Ureter (tissue), 1 donor: ENCODE results near the gene SGPP1. TPM values are rescaled to one million over a fixed set of nuclear protein-coding genes. Genes with fewer than 3 reads are reported as not detected.
"Not testable (repeated sequence)": the region's sequence is repeated elsewhere in the genome, so short reads cannot be mapped to it uniquely, and the experiment has no call there.

Source experiments
- DNase-seq: peaks from one replicate; pipeline ENCODE4 v3.0.0-alpha.2; 2020; ENCODE audit warnings: low spot score
- total RNA-seq: library from RNA; stranded (reverse); gene quantifications from one replicate; pipeline ENCODE4 v1.2.4, GENCODE V29; 2023
- donor health status: DM: yes; HTN: yes; CAD: no.

Gene SGPP1
- total RNA-seq, 1 donor from 2014 or later = 14.5 TPM

DNA sequence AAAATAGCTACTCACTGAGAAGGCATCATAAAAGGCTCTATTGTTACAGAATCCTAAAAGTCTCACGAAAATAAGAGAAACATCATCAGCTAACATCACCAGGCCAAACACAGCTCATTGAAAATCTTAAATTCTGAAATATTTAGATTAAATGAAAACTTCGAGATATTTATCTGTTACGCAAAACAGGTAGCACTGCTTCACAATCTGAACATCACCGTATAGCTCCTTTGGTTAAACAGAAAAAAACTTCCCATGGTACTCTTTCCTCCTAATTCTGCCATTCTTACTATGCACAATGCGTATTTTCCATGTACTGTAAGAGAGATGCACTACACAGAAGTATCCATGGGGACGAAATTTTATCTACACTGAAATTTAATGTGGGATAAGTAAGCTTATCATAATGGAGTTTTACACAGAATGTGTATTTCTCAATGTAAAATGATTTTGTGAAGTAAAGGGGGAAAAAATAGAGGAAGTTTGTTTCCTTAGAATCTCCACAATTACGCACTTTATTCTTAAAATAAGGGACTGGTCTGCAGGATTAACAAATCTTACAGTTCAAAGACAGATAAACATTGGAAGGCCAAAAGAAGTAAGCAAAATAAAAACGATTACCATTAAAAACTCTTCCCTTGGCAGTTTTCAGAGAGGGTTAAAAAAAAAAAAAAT is 1.9 kb downstream of the SGPP1 start:
- no peak for DNase-seq

DNA sequence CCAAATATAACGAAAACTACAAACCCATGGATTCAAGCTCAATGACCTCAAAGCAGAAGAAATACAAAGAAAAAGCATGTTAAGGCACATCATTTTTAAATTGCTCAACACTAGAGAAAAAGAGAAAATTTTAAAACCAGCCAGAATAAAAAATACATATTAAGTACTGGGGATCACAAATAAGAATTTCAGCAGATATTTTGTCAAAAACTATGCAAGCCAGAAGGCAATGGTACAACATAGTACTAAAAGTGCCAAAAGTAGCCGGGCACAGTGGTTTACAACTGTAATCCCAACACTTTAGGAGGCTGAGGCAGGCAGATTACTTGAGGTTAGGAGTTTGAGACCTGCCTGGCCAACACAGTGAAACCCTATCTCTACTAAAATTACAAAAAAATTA is 10.2 kb downstream of the SGPP1 start:
- DNase-seq = no peak

DNA sequence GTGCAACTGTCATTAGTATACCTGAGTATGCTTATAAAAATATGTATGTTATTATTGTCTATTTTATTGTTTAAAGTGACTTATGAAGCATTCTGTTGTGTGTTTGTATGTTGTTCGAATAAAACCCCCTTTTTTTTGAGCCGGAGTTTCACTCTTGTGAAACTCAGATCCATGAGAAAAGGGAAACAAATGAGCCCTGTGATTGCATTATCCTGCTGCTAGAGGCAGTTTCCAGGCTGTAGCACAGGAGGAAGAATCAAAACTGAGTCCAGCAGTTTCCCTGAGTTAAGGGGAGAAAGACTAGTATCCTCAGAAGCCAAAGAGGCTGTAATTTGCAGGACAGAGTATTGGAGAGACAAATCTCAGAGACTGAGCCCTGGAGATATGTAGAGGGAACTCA is 12.5 kb downstream of the SGPP1 start:
- no peak for DNase-seq

DNA sequence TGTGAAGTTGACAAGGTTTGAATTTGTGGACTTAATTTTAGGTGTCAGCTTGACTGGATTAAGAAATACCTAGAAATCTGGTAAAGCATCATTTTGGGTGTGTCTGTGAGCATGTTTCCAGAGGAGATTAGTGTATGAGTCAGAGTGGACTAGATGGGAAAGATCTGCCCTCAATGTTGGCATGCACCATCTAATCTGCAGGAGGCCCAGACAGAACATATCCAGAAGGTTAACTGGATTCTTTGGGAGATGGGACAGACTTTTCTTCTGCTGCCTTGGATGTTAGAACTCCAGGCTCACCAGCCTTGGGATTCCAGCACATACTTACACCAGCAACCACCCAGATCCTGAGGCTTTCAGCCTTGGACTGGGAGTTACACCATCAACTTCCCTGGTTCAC is 14.1 kb downstream of the SGPP1 start:
- DNase-seq = no peak

DNA sequence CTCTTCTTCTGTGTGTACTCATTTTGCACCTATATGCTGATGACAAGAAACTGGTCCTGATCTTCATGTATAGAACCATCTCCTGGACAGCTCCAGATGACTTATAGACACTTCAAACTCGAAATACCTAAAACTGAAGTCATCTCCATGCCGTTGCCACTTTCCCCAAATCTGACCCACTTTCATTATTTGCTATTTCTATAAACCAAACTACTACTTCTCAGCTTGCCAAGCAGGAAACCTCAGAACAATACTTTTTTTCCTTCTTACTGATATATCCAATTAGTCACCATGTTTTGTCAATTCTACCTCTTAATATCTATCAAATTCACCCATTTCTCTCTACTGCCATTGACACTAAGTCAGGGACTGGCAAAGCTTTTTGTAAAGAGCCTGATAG is 14.8 kb downstream of the SGPP1 start:
- DNase-seq = no peak

DNA sequence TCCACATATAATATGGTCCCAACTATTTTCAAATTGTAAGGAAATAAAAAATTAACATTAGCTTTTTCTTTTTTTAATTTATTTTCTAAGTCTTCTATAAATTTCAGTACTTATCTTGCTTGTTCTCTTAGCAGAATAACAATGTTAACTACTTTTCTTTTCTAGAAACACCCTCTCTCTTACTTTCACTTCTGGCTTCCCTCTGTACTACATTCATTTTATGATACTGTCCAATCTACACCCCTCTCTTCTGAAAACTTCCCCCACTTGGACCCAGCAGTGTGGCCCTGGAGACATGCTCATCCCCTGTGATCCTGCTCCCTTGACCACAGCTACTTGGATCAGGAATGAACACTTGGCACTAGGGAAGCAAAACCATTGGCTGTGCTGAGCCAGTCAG is 15.7 kb downstream of the SGPP1 start:
- DNase-seq = no peak

DNA sequence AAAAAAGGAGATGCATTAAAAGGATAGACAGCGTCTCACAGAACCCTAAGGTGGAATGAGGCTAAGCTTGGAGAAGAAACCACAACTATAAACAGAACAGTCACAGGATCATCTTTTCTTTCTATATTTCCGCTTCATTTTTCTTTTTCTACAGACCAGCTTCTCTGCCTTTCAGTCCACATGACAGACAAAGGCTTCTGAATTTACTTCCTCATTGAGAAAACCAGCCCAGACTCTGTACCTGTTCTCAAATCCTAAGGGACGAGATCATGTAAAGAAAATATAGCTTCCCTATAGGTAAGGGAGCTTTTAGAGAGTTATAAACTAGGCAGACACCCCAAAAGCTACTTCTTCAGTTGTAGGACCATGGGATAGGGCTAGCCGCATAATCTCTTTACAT is 17.4 kb downstream of the SGPP1 start:
- no peak for DNase-seq

DNA sequence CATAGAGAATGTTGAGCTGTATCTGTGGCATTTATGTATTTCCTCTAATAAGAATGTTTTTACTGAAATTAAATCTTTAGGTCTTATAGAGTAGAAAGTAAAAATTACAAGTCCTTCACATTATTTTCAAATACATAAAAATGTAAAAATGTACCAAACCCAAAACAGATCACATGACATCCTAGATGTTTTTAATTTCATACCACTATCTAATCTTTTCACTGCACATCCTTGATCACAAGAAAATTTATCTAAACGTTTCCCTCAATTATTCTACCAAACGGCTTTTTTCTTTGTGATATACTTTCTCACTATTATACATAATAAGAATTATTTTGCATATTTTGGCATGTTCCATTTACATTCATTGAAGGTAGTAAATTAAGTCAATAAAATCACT is 18.3 kb downstream of the SGPP1 start:
- DNase-seq = no peak

DNA sequence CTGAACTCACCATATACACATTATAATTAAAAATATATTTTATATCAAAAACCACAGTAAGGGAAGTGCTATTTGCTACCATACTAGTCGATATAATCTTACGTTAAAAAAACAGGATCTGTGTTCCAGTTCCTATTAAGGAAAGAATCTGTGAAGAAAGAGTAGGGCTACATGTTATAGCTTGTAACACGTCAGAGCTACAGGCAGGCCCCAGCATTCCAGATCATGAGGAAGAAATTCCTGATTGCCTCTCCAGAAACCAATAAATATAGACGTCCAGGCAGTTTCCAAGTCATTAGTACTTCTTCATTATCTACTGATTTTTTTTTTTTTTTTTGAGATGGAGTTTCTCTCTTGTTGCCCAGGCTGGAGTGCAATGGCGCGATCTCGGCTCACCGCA is 20.6 kb downstream of the SGPP1 start:
- DNase-seq = no peak

DNA sequence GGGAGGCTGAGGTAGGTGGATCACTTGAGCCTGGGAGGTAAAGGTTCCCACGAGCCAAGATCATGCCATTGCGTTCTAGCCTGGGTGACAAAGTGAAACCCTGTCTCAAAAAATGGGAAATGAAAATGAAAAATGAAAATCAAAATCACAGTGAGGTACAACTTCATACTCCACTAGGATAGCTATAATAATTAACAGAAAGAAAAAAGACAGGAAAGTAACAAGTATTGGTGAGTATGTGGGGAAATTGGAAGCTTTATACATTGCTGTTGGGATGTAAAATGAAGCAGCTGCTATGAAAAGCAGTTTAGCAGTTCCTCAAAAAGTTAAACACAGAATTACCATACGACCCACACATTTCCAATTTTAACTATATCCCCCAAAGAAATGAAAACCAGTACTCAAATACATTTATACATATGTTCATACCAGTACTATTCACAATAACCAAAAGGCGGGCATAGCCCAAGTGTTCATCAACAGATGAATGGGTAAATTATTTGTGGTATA is 22.2 kb downstream of the SGPP1 start:
- no peak for DNase-seq

DNA sequence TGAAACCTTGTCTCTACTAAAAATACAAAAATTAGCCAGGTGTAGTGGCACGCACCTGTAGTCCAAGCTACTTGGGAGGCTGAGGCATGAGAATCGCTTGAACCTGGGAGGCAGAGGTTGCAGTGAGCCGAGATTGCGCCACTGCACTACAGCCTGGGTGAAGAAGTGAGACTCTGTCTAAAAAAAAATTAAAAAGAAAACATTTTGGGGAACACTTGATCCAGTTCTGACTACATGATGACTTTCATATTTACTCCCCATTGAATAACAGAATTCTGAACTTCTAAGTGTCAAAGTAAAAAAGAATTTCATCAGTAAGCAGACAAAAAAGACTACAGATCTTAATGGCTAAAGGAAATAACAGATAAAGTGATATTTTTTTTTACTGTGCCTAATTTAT is 25.3 kb downstream of the SGPP1 start:
- not testable (repeated sequence) for DNase-seq

DNA sequence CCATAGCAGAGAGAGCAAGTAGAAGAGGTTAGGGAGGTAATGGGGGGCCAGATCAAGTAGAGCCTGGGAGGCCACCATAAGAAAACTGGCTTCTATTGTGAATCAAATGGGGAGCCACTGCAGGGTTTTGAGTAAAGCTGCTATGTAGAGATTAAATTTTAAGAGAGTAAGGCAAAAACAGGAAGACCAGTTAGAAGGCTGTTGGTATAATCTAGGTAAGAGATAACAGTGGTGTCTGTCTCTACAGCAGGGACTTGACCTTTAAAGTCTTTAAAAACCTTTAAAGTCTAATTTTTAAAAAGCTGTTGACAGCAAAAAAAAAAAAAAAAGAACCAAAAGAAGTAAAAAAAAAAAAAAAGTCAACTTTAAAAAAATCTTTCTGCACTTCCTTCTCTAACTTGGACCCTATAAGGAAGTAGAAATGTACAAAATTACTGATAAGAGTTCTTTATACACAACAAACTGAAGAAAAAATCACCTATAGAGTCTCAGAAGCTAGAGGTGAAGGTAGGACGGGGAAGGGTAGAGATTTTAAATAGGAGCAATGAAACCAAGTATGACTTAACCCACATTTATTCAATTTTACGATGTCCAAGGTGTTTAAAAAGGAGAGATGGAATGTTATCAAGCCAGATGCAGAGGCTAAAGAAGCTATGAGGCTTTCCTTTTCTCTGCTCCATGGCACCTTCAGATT is 26.1 kb downstream of the SGPP1 start:
- DNase-seq = no peak

DNA sequence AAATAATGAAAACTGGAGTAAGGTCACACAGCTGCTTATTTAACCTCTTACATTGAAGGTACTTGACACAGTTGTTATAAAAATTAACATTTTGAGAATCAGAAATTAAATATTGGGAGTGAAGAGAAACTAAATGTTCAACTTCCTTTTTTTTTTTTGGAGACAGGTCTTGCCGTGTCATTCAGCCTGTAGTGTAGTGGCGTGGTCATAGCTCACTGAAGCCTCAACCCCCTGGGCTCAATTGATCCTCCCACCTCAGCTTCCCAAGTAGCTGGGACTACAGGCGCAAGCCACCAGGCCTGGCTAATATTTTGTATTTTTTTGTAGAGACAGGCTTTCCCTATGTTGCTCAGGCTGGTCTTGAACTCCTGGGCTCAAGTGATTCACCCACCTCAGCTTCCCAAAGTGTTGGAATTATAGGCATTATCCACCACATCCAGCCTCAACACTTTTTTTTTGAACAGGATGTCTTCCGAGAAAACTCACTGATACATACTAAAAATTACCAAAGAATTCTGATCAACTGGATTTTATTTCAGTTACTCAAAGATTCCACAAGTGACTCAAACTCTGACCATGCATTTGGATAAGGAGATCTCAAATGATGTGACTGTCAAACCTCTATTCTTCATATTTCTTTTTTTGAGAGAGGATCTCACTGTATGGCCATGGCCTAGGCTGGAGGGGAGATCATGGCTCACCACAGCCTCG is 35.4 kb downstream of the SGPP1 start:
- no peak for DNase-seq

DNA sequence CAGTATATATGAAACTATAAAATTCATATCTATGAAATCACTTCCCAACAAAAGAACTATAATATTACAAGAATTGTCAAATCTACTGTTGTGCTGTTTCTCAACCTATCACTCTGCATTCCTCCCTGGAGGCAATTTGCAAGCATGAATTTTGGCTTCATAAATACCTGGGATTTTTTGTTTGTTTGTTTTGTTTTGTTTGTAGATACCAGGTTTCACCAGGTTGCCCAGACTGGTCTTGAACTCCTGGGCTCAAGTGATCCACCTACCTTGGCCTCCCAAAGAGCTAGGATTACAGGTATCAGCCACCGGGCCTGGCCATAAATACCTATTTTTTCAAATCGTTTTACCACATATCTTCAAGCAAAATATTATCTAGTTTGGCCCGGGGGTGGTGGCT is 38.7 kb downstream of the SGPP1 start:
- DNase-seq = no peak

DNA sequence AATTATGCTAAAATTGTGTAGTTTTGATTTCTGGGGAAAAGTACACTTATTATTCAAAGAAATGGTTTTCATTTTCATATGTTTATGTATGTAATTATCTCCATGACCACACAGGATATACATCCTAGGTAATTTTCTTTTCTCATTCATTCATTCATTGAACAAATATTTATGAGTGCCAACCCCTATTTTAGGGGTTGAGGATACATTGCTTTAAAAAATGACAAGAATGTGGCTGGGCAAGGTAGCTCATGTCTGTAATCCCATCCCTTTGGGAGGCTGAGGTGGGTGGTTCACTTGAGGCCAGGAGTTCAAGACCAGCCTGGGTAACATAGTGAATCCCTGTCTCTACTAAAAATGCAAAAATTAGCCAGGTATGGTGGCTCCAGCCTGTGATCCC is 40.9 kb downstream of the SGPP1 start:
- DNase-seq = no peak

DNA sequence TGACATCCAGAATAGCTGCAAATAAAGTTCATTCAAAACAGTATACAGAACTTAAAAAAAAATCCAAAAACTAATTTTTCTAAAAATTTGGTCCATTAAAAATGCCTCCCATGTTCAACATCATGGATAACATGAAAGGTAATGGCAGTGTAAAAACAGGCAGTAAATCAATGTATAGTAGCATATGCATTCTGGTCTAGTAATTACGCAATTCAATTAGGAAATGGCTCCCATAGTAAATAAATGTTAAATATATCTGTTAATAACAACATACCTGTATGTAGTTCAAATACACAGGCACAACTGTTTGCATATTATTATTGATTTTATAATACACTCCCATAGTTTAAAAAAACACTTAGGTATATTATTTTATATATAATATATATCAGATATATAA is 42.5 kb downstream of the SGPP1 start:
- DNase-seq = no peak

DNA sequence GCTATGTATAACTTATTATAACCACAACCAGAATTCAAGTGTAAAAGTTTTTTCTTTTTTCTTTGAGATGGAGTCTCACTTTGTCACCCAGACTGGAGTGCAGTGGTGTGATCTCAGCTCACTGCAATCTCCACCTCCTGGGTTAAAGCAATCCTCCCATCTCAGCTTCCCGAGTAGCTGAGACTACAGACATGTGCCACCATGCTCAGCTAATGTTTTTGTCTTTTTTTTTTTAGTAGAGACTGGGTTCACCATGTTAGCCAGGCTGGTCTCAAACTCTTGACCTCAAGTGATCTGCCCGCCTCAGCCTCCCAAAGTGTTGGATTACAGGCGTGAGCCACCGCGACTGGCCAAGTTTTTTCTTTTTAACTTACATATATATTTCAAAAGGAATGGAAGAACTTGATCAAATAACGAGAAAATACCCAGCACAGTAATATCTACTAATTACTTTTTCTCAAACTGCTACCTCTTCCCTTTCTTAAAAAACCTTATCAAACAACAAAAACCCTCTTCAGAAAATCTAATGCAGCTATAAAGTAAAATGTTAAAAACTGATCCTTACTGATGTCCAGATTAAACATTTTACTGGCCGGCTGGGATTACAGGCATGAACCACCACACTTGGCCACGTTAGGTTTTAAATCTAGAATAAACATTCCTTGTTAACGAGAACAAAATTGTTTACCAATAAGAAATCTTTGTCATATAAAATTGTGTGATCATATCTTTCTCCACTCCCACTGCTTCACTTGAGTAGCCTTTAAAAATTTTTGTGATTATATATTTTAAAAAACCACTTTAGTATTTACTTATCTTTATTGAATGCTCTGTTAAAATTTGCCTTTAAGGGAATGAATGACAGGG is 44.9 kb downstream of the SGPP1 start:
- DNase-seq = no peak

DNA sequence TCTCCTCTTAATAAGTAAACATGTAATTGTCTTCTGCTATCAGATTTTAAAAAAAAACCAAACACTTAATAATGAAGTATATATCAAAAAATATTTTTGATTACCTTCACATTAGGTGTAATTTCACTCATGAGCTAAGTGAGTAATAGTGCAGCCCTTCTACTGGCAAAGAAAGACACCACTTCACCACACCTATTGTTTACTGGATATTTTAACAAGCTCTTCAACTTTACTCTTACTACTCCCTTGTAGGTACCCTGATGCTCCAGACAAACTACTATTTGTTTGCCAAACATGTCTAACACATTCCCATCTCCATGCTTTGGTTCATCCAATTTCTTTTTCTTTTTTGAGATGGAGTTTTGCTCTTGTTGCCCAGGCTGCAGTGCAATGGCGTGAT is 49.3 kb downstream of the SGPP1 start:
- no peak for DNase-seq

DNA sequence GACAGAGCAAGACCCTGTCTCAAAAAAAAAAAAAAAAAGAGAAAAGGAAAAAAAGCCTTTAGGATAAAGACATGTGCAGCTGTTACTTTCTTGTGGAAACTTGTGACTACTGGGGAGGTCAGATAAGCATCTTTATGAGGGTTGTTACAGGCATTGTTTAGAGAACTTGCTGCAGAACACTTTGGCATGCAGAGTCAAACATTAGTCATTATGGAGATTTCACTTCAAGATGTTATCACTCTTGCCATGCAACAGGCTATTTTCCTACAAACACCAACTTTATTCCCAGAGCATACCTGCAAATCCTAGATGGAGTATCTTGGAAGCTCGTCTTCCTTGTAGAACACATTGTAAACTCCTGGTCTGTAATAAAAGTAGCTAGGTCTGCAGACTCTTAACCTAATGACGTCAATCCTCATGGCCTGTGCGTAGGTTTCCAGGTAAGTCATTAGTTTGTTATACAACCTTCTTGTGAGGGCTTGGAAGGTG is 49.9 kb downstream of the SGPP1 start:
- DNase-seq = no peak

DNA sequence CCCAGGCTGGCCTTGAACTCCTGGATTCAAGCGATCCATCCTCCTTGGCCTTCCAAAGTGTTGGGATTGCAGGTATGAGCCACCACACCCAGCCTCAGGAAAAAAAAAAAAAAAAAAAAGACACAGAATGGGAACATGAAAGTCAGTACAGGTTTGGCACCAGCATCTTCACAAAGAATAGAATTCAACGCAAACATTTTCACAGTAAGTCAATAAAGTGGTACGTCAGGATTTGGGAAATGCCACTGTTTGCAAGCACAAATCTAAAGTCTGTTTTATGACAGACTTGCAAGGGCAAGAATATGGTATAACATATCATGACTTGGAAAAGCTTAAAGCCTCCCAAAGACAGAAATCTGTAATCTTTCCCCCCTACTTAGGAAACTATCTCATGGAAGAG is 51.2 kb downstream of the SGPP1 start:
- DNase-seq = no peak

DNA sequence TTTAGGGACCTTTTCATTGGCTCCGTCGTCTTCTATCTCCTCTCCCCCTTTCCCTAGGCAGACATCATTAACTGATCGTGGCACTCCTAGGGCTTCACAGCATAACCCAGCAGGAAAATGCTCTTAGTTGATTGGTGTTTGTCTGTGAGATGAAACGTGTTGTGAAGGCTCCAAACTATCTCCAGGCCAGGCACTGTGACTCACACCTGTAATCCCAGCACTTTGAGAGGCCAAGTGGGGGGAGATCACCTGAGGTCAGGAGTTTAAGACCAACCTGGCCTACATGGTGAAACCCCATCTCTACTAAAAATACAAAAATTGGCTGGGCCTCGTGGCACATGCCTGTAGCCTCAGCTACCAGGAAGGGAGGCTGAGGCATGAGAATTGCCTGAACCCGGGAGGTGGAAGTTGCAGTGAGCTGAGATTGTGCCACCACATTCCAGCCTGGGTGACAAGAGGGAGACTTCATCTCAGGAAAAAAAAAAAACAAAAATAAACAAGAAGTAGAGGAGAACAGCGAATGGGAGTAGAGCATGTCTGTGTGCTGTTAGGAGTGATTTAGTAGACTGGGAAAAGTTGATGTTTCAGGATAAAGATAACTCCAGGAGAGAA is 53.9 kb downstream of the SGPP1 start:
- no peak for DNase-seq
